K562 (cell line): ENCODE results near the gene ARRB2. TPM values are rescaled to one million over a fixed set of nuclear protein-coding genes. Genes with fewer than 3 reads are reported as not detected.

Experiments
- ARHGAP35 ChIP-seq: fragments of 450-650 bp; IDR thresholded peaks from 2 replicates; pipeline ENCODE4 v1.6.1; 2018; ENCODE audit not compliant: partially characterized antibody
- ARID3B ChIP-seq: fragments of 250-450 bp; sonication (Bioruptor Pico); IDR thresholded peaks from 2 replicates; pipeline ENCODE4 v1.4.0; 2020; ENCODE audit warnings: borderline replicate concordance
- HDAC2 ChIP-seq: fragments of 450-650 bp; IDR thresholded peaks from 2 replicates; pipeline ENCODE4 v1.6.1; 2016; ENCODE audit warnings: mild to moderate bottlenecking
- HOXB6 ChIP-seq: fragments of 250-450 bp; sonication (Bioruptor Pico); IDR thresholded peaks from 2 replicates; pipeline ENCODE4 v1.5.1; 2022; ENCODE audit warnings: mild to moderate bottlenecking, borderline replicate concordance
- ILF3 ChIP-seq: fragments of 450-650 bp; IDR thresholded peaks from 2 replicates; pipeline ENCODE4 v1.6.1; 2018; ENCODE audit warnings: antibody characterized with exemption, mild to moderate bottlenecking, moderate library complexity, borderline replicate concordance
- USF1 ChIP-seq: sonication (generic); formaldehyde crosslinking; IDR thresholded peaks from 2 replicates; pipeline ENCODE4 v1.9.0; 2022; ENCODE audit warnings: mild to moderate bottlenecking, missing genetic modification reagents
- ZNF277 ChIP-seq: fragments of 250-450 bp; sonication (Bioruptor Pico); IDR thresholded peaks from 2 replicates; pipeline ENCODE4 v1.8.0; 2022; ENCODE audit warnings: inconsistent platforms, mild to moderate bottlenecking, moderate library complexity, borderline replicate concordance
- polyA plus RNA-seq, 8 experiments: library from polyadenylated mRNA; depleted of rRNA in 4 of 8; stranded (reverse) in 5 of 8; unstranded in 3 of 8; fragments of >200 nt; fragmentation: Nextera tagmentation in 2 of 8; fragmentation: Illumina TruSeq in 1 of 8; extraction: Ambion mirVana in 2 of 8; extraction: Trizol in 1 of 8; gene quantifications; 2 replicates each; pipeline versions ENCODE4 v1.2.1 to v1.2.3, GENCODE V29; 2011 to 2014; ENCODE audit warnings: inconsistent platforms in 1 of 8, missing spikeins in 1 of 8
- total RNA-seq, 7 experiments: library from RNA; depleted of rRNA in 6 of 7; stranded (reverse); fragments of >200 nt in 6 of 7; fragmentation: Illumina TruSeq in 2 of 7; extraction: Trizol in 2 of 7; gene quantifications; 2 replicates each; pipeline versions ENCODE4 v1.2.1 to v1.2.3, GENCODE V29; 2011 to 2021; ENCODE audit warnings: low replicate concordance in 1 of 7

The ARRB2 gene
- total and polyA plus RNA-seq, 9 of the 15 experiments (the other 6 are each of a cell fraction or from before 2014, with no cell fraction given) = 0.79 to 15.3 (median 8.8) TPM

GRCh38 chr17:4721203-4722135, 11.0 kb downstream of the ARRB2 start (continued):
- TF ChIP-seq USF1 (CRISPR knock-in tag) = peak; percentile 91
- no peak for TF ChIP-seq ILF3
- TF ChIP-seq ZNF277 (CRISPR knock-in tag) = no peak
- peak; percentile 83 for TF ChIP-seq HDAC2
- TF ChIP-seq ARID3B = no peak
- TF ChIP-seq ARHGAP35 = no peak
- no peak for TF ChIP-seq HOXB6 (CRISPR knock-in tag)
- TF ChIP-seq, all 486 proteins: peak for 99
